ENCODE results near the gene COQ5. TPM values are rescaled to one million over a fixed set of nuclear protein-coding genes. Genes with fewer than 3 reads are reported as not detected.

Gene COQ5
- total and polyA plus RNA-seq, 2 experiments from 2014 or later, result 30.7 to 32.6 TPM

DNA sequence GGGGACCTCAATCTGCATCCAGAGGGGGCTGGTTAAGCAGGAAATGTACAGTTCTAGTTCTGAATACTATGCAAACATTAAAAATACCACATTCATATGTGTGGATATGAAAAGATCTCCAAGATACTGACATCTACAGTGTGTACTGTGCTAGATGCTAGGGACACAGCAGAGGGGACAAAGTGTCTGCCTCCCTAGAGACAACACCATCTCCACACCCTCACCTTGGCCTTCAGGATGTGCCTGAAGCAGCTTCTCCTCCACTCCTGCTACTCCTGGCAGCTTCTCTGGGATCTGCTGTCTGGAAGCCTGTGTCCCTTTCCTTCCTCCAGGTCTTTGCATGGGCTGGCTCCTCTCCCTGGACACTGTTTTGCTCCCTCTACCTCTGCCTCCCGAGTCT, 48.7 kb downstream of the COQ5 start (continued):
- TF ChIP-seq, protein P1, sequence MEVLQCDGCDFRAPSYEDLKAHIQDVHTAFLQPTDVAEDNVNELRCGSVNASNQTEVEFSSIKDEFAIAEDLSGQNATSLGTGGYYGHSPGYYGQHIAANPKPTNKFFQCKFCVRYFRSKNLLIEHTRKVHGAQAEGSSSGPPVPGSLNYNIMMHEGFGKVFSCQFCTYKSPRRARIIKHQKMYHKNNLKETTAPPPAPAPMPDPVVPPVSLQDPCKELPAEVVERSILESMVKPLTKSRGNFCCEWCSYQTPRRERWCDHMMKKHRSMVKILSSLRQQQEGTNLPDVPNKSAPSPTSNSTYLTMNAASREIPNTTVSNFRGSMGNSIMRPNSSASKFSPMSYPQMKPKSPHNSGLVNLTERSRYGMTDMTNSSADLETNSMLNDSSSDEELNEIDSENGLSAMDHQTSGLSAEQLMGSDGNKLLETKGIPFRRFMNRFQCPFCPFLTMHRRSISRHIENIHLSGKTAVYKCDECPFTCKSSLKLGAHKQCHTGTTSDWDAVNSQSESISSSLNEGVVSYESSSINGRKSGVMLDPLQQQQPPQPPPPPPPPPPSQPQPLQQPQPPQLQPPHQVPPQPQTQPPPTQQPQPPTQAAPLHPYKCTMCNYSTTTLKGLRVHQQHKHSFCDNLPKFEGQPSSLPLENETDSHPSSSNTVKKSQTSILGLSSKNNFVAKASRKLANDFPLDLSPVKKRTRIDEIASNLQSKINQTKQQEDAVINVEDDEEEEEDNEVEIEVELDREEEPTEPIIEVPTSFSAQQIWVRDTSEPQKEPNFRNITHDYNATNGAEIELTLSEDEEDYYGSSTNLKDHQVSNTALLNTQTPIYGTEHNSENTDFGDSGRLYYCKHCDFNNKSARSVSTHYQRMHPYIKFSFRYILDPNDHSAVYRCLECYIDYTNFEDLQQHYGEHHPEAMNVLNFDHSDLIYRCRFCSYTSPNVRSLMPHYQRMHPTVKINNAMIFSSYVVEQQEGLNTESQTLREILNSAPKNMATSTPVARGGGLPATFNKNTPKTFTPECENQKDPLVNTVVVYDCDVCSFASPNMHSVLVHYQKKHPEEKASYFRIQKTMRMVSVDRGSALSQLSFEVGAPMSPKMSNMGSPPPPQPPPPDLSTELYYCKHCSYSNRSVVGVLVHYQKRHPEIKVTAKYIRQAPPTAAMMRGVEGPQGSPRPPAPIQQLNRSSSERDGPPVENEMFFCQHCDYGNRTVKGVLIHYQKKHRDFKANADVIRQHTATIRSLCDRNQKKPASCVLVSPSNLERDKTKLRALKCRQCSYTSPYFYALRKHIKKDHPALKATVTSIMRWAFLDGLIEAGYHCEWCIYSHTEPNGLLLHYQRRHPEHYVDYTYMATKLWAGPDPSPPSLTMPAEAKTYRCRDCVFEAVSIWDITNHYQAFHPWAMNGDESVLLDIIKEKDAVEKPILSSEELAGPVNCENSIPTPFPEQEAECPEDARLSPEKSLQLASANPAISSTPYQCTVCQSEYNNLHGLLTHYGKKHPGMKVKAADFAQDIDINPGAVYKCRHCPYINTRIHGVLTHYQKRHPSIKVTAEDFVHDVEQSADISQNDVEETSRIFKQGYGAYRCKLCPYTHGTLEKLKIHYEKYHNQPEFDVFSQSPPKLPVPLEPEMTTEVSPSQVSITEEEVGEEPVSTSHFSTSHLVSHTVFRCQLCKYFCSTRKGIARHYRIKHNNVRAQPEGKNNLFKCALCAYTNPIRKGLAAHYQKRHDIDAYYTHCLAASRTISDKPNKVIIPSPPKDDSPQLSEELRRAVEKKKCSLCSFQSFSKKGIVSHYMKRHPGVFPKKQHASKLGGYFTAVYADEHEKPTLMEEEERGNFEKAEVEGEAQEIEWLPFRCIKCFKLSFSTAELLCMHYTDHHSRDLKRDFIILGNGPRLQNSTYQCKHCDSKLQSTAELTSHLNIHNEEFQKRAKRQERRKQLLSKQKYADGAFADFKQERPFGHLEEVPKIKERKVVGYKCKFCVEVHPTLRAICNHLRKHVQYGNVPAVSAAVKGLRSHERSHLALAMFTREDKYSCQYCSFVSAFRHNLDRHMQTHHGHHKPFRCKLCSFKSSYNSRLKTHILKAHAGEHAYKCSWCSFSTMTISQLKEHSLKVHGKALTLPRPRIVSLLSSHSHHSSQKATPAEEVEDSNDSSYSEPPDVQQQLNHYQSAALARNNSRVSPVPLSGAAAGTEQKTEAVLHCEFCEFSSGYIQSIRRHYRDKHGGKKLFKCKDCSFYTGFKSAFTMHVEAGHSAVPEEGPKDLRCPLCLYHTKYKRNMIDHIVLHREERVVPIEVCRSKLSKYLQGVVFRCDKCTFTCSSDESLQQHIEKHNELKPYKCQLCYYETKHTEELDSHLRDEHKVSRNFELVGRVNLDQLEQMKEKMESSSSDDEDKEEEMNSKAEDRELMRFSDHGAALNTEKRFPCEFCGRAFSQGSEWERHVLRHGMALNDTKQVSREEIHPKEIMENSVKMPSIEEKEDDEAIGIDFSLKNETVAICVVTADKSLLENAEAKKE (CRISPR knock-in tag; IDR thresholded peaks at IDR 0.05), result no peak
- no peak for TF ChIP-seq CREB1 (CRISPR knock-in tag; IDR thresholded peaks at IDR 0.05; ENCODE audit: low read depth)
- no peak for TF ChIP-seq ZNF331 (CRISPR knock-in tag; IDR thresholded peaks at IDR 0.05; ENCODE audit: low read depth)
- TF ChIP-seq STAT1 (IDR thresholded peaks at IDR 0.05; ENCODE audit: unreplicated experiment), result no peak
- no peak for TF ChIP-seq JUNB (IDR thresholded peaks at IDR 0.05; ENCODE audit: unreplicated experiment)
- no peak for TF ChIP-seq CTCF (conservative IDR thresholded peaks at IDR 0.05; ENCODE audit: low read depth in 2 of 2)

DNA sequence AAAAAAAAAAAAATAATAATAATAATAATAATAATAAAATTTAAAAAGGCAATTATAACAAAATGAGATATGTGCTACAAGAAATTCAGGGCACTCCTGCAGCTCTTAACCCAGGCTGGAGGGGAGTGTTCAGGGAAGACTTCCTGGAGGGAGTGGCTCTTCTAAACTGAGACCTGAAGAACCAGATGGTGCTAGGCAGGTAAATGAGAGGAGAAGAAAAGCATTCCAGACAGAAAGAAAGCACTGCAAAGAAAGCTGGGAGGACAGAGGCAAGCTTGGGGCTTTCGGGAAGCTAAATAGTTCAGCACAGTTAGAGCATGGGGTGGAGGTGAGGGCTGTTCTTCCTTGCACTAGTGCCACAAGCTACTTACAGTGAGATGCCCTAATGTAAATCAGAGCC, 49.5 kb downstream of the COQ5 start:
- Histone ChIP-seq H3K79me2 (replicated peaks; ENCODE audit: insufficient read depth) (no peaks in the 10 kb centered on the region), H3K9me2 (ENCODE audit: insufficient read depth) (no peaks in the 10 kb centered on the region), H3K27ac (ENCODE audit: low read depth) (peak overlapping the region; percentile 74; the same call in 1 of the 2 replicates), H2AFZ (no peak overlapping the region), H3K36me3 (ENCODE audit: insufficient read depth) (no peaks in the 10 kb centered on the region), H3F3A (replicated peaks; ENCODE audit: low read depth) (no peaks in the 10 kb centered on the region), H3K4me1 (ENCODE audit: insufficient read depth) (peaks cover 3% of the 10 kb centered on the region; the same call in 1 of the 2 replicates), H3K4me2 (no peak overlapping the region), H3K4me3 (no peak overlapping the region), H4K20me1 (replicated peaks; ENCODE audit: insufficient read depth) (0 out of 2 replicates have a peak, but pooled peaks cover 4% of the 10 kb centered on the region), H3K27me3 (ENCODE audit: insufficient read depth) (no peaks in the 10 kb centered on the region)
- DNase-seq (ENCODE audit: low spot score), result peak; percentile 56
- Mint-ChIP-seq H3K27me3 (ENCODE audit: insufficient read depth, low read depth, poor library complexity) (peaks cover 8% of the 10 kb centered on the region), H3K4me1 (peaks cover 13% of the 10 kb centered on the region), H3K9me3 (no peaks in the 10 kb centered on the region), H3K27ac (no peak overlapping the region), H3K36me3 (ENCODE audit: low read depth) (no peaks in the 10 kb centered on the region), H3K4me3 (no peak overlapping the region)
- ATAC-seq, result peak; percentile 70
- TF ChIP-seq REST (IDR thresholded peaks at IDR 0.05; ENCODE audit: unreplicated experiment) (no peak), CREB1 (CRISPR knock-in tag; IDR thresholded peaks at IDR 0.05; ENCODE audit: low read depth) (no peak), EZH2phosphoT487 (IDR thresholded peaks at IDR 0.05; ENCODE audit: unreplicated experiment) (no peak)

Measured in GM23338 (cell line).